GM12891 (cell line): ENCODE measurements around the gene TANGO6.

ENCODE experiments used
- DNase-seq: peaks from one replicate; pipeline ENCODE4 v3.0.0; 2011; ENCODE audit warnings: low spot score; ENCODE audit not compliant: insufficient read length
- FAIRE-seq: peaks from 2 replicates; lab custom pipeline; 2011; peaks lifted over from hg19 to GRCh38; lab: Jason Lieb, UNC
- PAX5 ChIP-seq: IDR thresholded peaks from 2 replicates; pipeline ENCODE4 v1.6.1; 2011; ENCODE audit warnings: low read length, moderate library complexity, mild to moderate bottlenecking; ENCODE audit not compliant: insufficient read depth, severe bottlenecking
- POLR2A ChIP-seq: IDR thresholded peaks from 2 replicates; pipeline ENCODE4 v1.6.1; 2011; ENCODE audit warnings: low read depth, low read length, control low read depth
- POLR2AphosphoS5 ChIP-seq: IDR thresholded peaks from 2 replicates; pipeline ENCODE4 v1.6.1; 2011; ENCODE audit warnings: low read depth, low read length, control low read depth
- POU2F2 ChIP-seq: IDR thresholded peaks from 2 replicates; pipeline ENCODE4 v1.6.1; 2011; ENCODE audit warnings: low read depth, mild to moderate bottlenecking, control low read depth, low read length, moderate library complexity
- SPI1 ChIP-seq: IDR thresholded peaks from 2 replicates; pipeline ENCODE4 v1.6.1; 2011; ENCODE audit warnings: low read depth, low read length, control low read depth
- TAF1 ChIP-seq: IDR thresholded peaks from 2 replicates; pipeline ENCODE4 v1.6.1; 2011; ENCODE audit warnings: low read depth, low read length, control low read depth

Gene TANGO6

DNA sequence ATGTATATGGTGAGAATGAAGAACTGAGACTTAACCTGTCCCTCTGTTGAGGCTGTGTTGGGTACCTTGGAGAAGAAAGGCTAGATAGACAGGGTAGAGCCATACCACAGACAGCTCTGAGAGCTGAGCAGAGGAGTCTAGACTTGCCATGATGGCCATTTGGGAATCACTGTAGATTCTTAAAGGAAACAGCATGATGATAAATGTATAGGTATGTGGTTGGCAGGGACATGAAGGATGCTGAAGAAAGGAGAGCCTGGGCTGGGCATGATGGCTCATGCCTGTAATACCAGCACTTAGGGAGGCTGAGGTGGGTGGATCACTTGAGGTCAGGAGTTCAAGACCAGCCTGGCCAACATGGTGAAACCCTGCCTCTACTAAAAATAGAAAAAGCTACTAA lies 147.7 kb downstream of the TANGO6 start:
- TF ChIP-seq POLR2A, result no peak
- TF ChIP-seq PAX5, result no peak
- no peak for TF ChIP-seq TAF1
- no peak for TF ChIP-seq SPI1
- TF ChIP-seq POLR2AphosphoS5, result no peak
- no peak for DNase-seq
- no peak for FAIRE-seq

DNA sequence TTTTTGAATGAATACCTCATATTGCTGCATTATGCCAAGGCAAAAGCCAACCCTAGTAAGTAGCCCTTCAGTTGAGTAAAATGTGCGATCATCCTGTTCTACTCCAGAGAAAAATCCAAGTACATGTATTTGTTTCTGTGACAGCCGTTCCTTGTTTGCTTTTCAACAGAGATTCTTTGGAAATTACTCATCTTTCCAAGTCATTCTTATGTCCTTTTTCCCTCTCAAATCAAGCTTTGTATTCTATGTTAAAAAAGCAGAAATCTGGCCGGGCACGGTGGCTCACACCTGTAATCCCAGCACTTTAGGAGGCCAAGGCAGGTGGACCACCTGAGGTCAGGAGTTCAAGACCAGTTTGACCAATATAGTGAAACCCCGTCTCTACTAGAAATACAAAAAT lies 149.2 kb downstream of the TANGO6 start:
- FAIRE-seq, result no peak
- TF ChIP-seq POLR2A, result no peak
- TF ChIP-seq PAX5, result no peak
- no peak for TF ChIP-seq POLR2AphosphoS5
- no peak for TF ChIP-seq TAF1
- TF ChIP-seq POU2F2, result no peak
- no peak for TF ChIP-seq SPI1
- no peak for DNase-seq

DNA sequence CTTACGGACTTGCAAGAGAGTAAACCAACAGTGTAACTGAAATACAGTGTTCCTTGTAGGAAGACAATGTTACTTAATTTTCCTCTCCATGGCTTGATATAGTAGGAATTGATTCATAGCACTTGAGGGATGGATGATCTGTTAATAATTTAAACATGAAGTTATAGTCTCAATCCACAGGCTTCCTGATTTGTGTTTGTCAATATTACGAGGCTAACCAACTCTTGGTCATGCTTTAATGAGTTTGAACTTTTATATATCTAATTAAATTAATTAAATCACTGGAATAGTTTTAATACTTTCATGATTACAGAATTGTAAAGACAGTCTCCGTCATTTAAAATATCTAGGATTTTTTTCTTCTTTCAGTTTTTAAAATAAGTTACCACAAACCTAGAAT lies 150.1 kb downstream of the TANGO6 start:
- no peak for TF ChIP-seq POLR2A
- DNase-seq (no peak), FAIRE-seq (no peak)

DNA sequence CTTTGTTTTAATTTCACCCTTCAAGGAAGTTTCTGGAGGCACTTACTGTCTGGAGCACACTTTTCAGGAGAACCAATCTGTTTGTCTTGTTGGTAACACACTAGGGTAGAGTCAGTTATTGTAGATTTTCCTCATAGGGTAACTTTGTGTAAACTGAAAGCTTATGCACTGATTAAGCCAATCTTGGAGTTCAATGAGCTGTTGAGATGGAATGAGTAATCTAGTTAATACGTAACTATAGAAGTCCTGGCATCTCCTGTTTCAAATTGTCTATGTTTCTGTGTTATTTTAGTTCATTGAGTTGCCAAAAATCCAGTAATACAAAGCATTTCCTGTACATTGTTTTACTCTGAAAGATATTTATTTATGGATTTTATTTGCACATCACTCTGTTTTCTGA lies 150.6 kb downstream of the TANGO6 start:
- DNase-seq (no peak), FAIRE-seq (no peak)
- no peak for TF ChIP-seq SPI1
- no peak for TF ChIP-seq POLR2A
- TF ChIP-seq PAX5, result no peak
- TF ChIP-seq POU2F2, result no peak
- no peak for TF ChIP-seq TAF1
- no peak for TF ChIP-seq POLR2AphosphoS5

DNA sequence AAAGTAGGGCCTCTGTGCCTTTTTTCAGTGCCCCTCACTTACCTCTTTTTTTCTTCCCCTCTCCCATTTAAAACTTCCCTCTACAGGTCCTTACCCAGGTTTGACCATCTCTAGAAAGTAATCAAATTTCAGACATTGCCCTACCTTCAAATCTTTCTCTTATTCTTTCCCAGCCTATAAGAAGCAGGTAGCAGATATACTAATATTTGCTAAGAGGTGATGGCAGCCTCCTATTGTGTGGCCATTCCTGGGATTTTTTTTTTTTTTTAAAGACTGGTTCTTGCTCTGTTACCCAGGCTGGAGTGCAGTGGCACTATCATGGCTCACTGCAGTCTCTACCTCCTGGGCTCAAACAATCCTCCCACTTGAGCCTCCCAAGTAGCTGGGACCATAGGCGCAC lies 151.0 kb downstream of the TANGO6 start:
- DNase-seq, result no peak
- no peak for TF ChIP-seq POLR2A
- no peak for TF ChIP-seq TAF1
- no peak for TF ChIP-seq SPI1
- no peak for TF ChIP-seq POU2F2
- TF ChIP-seq PAX5, result no peak
- no peak for TF ChIP-seq POLR2AphosphoS5
- no peak for FAIRE-seq

DNA sequence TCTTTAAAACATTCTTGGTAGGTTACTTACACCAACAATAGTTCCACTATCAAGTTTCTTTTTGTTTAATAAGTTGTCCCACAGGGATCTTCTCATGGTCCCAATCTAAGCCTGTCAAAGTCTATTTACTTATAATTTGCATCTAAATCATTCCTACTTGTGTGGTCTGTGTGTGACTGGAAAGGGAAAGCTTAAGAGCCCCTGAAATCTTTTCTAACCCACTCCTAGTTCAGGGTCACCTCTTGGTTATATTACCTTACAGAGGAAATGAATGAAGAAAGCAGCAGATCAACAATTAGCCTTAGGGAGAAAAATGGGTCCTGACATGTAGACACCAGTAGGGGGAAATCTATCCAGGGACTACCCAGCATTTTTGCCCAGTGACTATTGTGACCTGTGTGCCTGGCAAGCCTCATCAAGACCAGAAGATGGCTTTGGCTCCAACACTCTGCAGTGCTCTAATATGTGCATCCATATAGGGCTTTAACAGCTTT lies 151.7 kb downstream of the TANGO6 start:
- TF ChIP-seq POLR2AphosphoS5 (no peak), PAX5 (no peak), POLR2A (no peak), SPI1 (no peak), POU2F2 (no peak), TAF1 (no peak)
- no peak for FAIRE-seq

DNA sequence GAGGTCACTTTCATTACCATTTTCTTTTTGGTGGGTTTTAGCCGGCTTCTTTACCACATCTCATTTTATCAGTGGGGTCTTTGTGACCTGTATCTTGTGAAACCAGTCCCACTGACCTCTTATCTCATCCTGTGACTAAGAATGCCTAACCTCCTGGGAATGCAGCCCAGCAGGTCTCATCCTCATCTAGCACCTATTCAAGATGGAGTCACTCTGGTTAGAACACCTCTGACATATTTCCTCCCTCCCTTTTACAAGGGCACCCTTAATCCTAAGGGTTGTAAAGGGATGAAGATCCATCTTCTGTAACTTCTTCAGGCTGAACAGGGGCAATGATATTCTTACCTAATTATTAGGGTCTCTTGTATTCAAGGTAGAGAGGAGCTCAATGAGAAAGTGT lies 154.2 kb downstream of the TANGO6 start:
- DNase-seq, result no peak
- TF ChIP-seq TAF1 (no peak), POU2F2 (no peak), SPI1 (no peak), PAX5 (no peak), POLR2AphosphoS5 (no peak), POLR2A (no peak)
- FAIRE-seq, result no peak

More for the DNA sequence above, 151.7 kb downstream of the TANGO6 start:
- no peak for DNase-seq

DNA sequence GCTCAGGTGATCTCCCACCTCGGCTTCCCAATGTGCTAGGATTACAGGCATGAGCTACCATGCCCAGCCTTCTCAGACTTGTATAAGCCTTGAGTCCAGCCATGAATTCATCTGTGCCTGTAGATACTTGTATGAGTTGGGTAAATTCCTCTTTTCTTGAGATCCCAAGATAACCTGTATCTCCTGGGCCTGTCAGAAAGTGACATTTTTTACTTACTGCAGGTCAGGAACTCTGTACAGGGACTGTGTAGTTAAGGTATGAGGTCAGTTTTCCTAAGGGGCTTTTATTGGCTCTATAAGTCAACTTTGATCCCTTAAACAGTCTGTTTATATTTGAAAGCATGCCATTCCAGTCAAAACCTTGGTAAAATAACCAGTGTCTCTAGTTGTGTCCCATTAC lies 155.8 kb downstream of the TANGO6 start:
- FAIRE-seq, result no peak
- no peak for DNase-seq
- no peak for TF ChIP-seq POLR2A
- no peak for TF ChIP-seq POU2F2
- TF ChIP-seq PAX5, result no peak

DNA sequence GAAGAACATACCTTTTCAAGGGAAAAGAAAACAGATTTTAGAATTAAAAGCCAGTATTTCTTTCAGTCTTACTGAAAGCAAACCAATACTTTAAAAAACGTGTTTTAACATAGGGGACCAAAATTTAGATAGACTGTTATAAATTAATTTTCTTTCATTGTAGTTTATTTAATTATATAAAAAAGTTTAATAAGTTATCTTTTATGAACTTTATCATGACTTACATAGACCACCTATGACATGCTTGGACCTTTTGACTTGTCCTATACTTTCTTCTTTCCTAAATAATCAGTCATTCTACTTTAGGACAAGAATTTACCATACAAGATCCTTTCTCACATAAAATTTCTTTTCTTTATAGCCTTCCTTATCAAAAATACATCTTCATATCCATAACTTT lies 160.2 kb downstream of the TANGO6 start:
- TF ChIP-seq SPI1, result no peak
- no peak for TF ChIP-seq POLR2A
- no peak for TF ChIP-seq POU2F2
- DNase-seq (no peak), FAIRE-seq (no peak)

DNA sequence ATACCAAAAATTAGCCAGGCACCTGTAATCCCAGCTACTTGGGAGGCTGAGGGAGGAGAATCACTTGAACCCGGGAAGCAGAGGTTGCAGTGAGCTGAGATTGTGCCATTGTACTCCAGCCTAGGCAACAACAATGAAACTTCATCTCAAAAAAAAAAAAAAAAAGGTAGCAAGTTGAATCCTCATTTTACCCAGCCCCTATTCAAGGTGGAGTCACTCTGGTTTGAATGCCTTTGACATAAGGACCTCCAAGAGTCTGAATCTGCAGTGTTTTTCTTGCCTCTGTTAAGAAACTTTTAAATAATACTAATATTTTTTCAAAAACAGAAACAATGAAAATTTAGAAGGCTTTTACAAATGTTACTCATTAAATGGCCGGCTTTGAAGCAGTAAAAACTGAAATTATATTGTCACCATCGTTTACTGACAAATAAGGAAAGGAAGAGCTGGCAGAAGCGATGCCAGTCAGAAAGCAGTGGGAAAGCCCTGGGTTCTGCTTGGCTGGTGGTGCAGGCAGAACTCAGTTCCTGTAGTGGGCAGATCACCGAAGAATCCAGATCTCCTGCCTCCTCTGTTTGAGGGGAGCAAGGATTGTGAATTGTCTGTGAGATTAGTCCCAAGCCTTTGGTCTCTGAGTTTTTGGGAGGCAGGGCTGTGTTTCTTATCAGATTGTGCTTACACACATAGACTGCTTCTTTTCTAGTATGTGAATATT lies 162.5 kb downstream of the TANGO6 start:
- TF ChIP-seq PAX5, result no peak
- no peak for TF ChIP-seq POLR2AphosphoS5
- no peak for TF ChIP-seq TAF1
- no peak for TF ChIP-seq POLR2A
- no peak for TF ChIP-seq POU2F2
- TF ChIP-seq SPI1, result 0 out of 2 replicates have a peak, but pooled peaks have one; percentile 14
- DNase-seq (no peak), FAIRE-seq (no peak)
